ENCODE data around the gene GPC3. TPM values are rescaled to one million over a fixed set of nuclear protein-coding genes. Genes with fewer than 3 reads are reported as not detected.
"Not testable (repeated sequence)": the region's sequence is repeated elsewhere in the genome, so short reads cannot be mapped to it uniquely, and the experiment has no call there.

The GPC3 gene
- total RNA-seq, 4 donors from 2014 or later: 0.82 to 4.9 (median 1.8) TPM

- H3K27ac ChIP-seq: no peak overlapping the region
- H3K9me3 ChIP-seq: no peaks in the 10 kb centered on the region
- no peak overlapping the region for H3K4me3 ChIP-seq
- H3K27me3 ChIP-seq: no peaks in the 10 kb centered on the region
- WGBS, 2 donors (ENCODE audit: low coverage in 1 of 2): 82% methylated on average over 6 of the region's 6 CpGs; no CpG with 5 or more reads in 1 of the 2 donors
- in situ Hi-C loops (cut with MboI; ENCODE audit: low pct_ligation_motif_present in 1 of 4, low pct_unique_long_range_greater_than_20kb in 1 of 4, low sequenced_read_pairs in 3 of 4): no loop called here
- intact Hi-C loops (cut with DNase I; ENCODE audit: low total_unique reads): no loop called here
- H3K4me1 ChIP-seq: no peaks in the 10 kb centered on the region
- DNase-seq: no peak
- H3K36me3 ChIP-seq: no peaks in the 10 kb centered on the region
- no peak for TF ChIP-seq EP300 (IDR thresholded peaks at IDR 0.05; ENCODE audit: low read depth)
- no peak for TF ChIP-seq POLR2A (IDR thresholded peaks at IDR 0.05)
- TF ChIP-seq POLR2AphosphoS5 (IDR thresholded peaks at IDR 0.05): no peak
- TF ChIP-seq CTCF (IDR thresholded peaks at IDR 0.05): no peak
Measured at GRCh38 chrX:133530960-133531359, 454.4 kb downstream of the GPC3 start.

- Histone ChIP-seq H3K27me3 (no peaks in the 10 kb centered on the region), H3K4me3 (no peak overlapping the region), H3K4me1 (no peaks in the 10 kb centered on the region), H3K36me3 (no peaks in the 10 kb centered on the region), H3K27ac (no peak overlapping the region), H3K9me3 (no peaks in the 10 kb centered on the region)
- intact Hi-C loops (cut with DNase I; ENCODE audit: low total_unique reads): no loop called here
- in situ Hi-C loops (cut with MboI; ENCODE audit: low pct_ligation_motif_present in 1 of 4, low pct_unique_long_range_greater_than_20kb in 1 of 4, low sequenced_read_pairs in 3 of 4): no loop called here
- 90% methylated on average over 3 of the region's 3 CpGs; no CpG with 5 or more reads in 1 of the 2 donors for WGBS, 2 donors (ENCODE audit: low coverage in 1 of 2)
- TF ChIP-seq POLR2A (IDR thresholded peaks at IDR 0.05): no peak
- TF ChIP-seq POLR2AphosphoS5 (IDR thresholded peaks at IDR 0.05): no peak
- TF ChIP-seq CTCF (IDR thresholded peaks at IDR 0.05): no peak
- TF ChIP-seq EP300 (IDR thresholded peaks at IDR 0.05; ENCODE audit: low read depth): no peak
- DNase-seq: no peak
Measured at GRCh38 chrX:133529578-133529977, 455.8 kb downstream of the GPC3 start.

DNA sequence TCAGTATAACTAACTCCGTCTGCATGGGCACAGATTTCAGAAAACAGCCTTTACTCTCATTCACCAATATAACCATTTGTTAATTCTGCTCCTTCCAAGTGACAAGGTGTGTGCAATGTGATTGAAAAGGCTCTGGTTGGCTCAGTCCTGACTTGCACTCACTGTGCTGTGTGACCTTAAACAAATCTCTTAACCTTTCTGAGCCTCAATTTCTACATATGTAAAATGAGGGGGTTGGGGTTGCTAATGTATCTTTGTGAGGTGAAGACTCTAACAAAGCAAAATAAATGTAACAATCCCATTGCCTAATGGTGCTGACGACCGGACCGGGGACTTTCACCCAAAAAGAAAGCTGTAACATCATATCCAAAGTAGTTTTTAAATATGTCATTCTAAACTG lies 457.6 kb downstream of the GPC3 start:
- Histone ChIP-seq H3K27ac (no peak overlapping the region), H3K36me3 (no peaks in the 10 kb centered on the region), H3K4me3 (no peak overlapping the region), H3K27me3 (no peaks in the 10 kb centered on the region), H3K9me3 (no peaks in the 10 kb centered on the region), H3K4me1 (no peaks in the 10 kb centered on the region)
- in situ Hi-C loops (cut with MboI; ENCODE audit: low pct_ligation_motif_present in 1 of 4, low pct_unique_long_range_greater_than_20kb in 1 of 4, low sequenced_read_pairs in 3 of 4) (no loop called here), intact Hi-C loops (cut with DNase I; ENCODE audit: low total_unique reads) (no loop called here)
- DNase-seq: no peak
- 88% methylated on average over 4 of the region's 4 CpGs; no CpG with 5 or more reads in 1 of the 2 donors for WGBS, 2 donors (ENCODE audit: low coverage in 1 of 2)
- no peak for TF ChIP-seq CTCF (IDR thresholded peaks at IDR 0.05)
- no peak for TF ChIP-seq POLR2A (IDR thresholded peaks at IDR 0.05)
- TF ChIP-seq POLR2AphosphoS5 (IDR thresholded peaks at IDR 0.05): no peak
- TF ChIP-seq EP300 (IDR thresholded peaks at IDR 0.05; ENCODE audit: low read depth): no peak

GRCh38 chrX:133527415-133527814 lies 458.0 kb downstream of the GPC3 start:
- Histone ChIP-seq H3K4me3 (no peak overlapping the region), H3K27me3 (no peaks in the 10 kb centered on the region), H3K9me3 (no peaks in the 10 kb centered on the region), H3K27ac (no peak overlapping the region), H3K4me1 (no peaks in the 10 kb centered on the region), H3K36me3 (no peaks in the 10 kb centered on the region)
- no peak for DNase-seq
- intact Hi-C loops (cut with DNase I; ENCODE audit: low total_unique reads) (no loop called here), in situ Hi-C loops (cut with MboI; ENCODE audit: low pct_ligation_motif_present in 1 of 4, low pct_unique_long_range_greater_than_20kb in 1 of 4, low sequenced_read_pairs in 3 of 4) (no loop called here)
- TF ChIP-seq POLR2AphosphoS5 (IDR thresholded peaks at IDR 0.05) (no peak), EP300 (IDR thresholded peaks at IDR 0.05; ENCODE audit: low read depth) (no peak), CTCF (IDR thresholded peaks at IDR 0.05) (no peak), POLR2A (IDR thresholded peaks at IDR 0.05) (no peak)
- 51 to 100% methylated on average over 1 to 3 of the region's 3 CpGs for WGBS, 2 donors (ENCODE audit: low coverage in 1 of 2)

DNA sequence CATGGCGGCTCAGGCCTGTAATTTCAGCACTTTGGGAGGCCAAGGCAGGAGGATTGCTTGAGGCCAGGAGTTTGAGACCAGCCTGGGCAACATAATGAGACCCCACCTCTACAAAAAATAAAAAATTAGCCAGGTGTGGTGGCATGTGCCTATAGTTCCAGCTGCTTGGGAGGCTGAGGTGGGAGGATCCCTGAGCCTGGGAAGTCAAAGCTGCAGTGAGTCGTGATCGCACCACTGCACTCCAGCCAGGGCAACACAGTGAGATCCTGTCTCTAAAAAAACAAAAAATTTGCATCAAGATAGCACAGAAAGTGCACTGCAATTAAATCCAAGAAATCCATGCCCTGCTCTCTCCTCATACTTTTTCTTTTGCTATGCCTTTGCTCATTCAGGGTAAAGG lies 458.6 kb downstream of the GPC3 start:
- DNase-seq; H3K4me1 ChIP-seq; in situ Hi-C loops (cut with MboI; ENCODE audit: low pct_ligation_motif_present in 1 of 4, low pct_unique_long_range_greater_than_20kb in 1 of 4, low sequenced_read_pairs in 3 of 4); intact Hi-C loops (cut with DNase I; ENCODE audit: low total_unique reads); H3K27me3 ChIP-seq; H3K36me3 ChIP-seq; H3K4me3 ChIP-seq; H3K9me3 ChIP-seq; H3K27ac ChIP-seq: not testable (repeated sequence)
- 94% methylated on average over 3 of the region's 3 CpGs; no CpG with 5 or more reads in 1 of the 2 donors for WGBS, 2 donors (ENCODE audit: low coverage in 1 of 2)
